Spleen (tissue), 11 donors: Measurements from ENCODE around the gene FOXL2NB. TPM values are rescaled to one million over a fixed set of nuclear protein-coding genes. Genes with fewer than 3 reads are reported as not detected.

Source experiments
- DNase-seq: peaks from one replicate; pipeline ENCODE4 v3.0.0-alpha.2; 2020
- H3K27ac ChIP-seq, 8 donors: fragments of 200-600 bp; sonication (generic) in 7 of 8; 1 replicate in 4 of 8; 2 replicates in 4 of 8; pipeline versions ENCODE4 v1.5.0 to v1.8.0; 2016 to 2021; ENCODE audit warnings: inconsistent platforms in 4 of 8, mild to moderate bottlenecking in 4 of 8, moderate library complexity in 1 of 8
- H3K27me3 ChIP-seq, 7 donors: fragments of 200-600 bp; sonication (generic) in 6 of 7; replicated peaks in 1 of 7; 1 replicate in 4 of 7; 2 replicates in 3 of 7; pipeline versions ENCODE4 v1.5.0 to v1.8.0; 2016 to 2021; ENCODE audit warnings: inconsistent platforms in 3 of 7, mild to moderate bottlenecking in 1 of 7
- H3K36me3 ChIP-seq, 6 donors: fragments of 200-600 bp; sonication (generic) in 5 of 6; 1 replicate in 4 of 6; 2 replicates in 2 of 6; pipeline versions ENCODE4 v1.5.0 to v1.8.0; 2016 to 2021; ENCODE audit warnings: inconsistent platforms in 2 of 6
- H3K4me1 ChIP-seq, 6 donors: fragments of 200-600 bp; sonication (generic) in 5 of 6; 1 replicate in 3 of 6; 2 replicates in 3 of 6; pipeline versions ENCODE4 v1.5.0 to v1.8.0; 2016 to 2021; ENCODE audit warnings: inconsistent platforms in 3 of 6
- H3K4me3 ChIP-seq, 8 donors: fragments of 200-600 bp; sonication (generic) in 7 of 8; 1 replicate in 4 of 8; 2 replicates in 4 of 8; pipeline versions ENCODE4 v1.5.0 to v1.8.0; 2016 to 2021; ENCODE audit warnings: inconsistent platforms in 4 of 8, mild to moderate bottlenecking in 4 of 8, moderate library complexity in 2 of 8
- H3K9me3 ChIP-seq, 8 donors: fragments of 200-600 bp; sonication (generic) in 7 of 8; 1 replicate in 4 of 8; 2 replicates in 4 of 8; pipeline versions ENCODE4 v1.5.0 to v1.8.0; 2016 to 2021; ENCODE audit warnings: inconsistent platforms in 4 of 8
- POLR2A ChIP-seq, 3 donors: fragments of 450-650 bp; IDR thresholded peaks; one replicate each; pipeline ENCODE4 v1.5.1; 2017; ENCODE audit warnings: antibody characterized with exemption in 3 of 3, mild to moderate bottlenecking in 1 of 3
- POLR2AphosphoS5 ChIP-seq, 3 donors: sonication (generic); formaldehyde crosslinking; IDR thresholded peaks; one replicate each; pipeline ENCODE4 v1.5.1; 2017; ENCODE audit warnings: antibody characterized with exemption in 3 of 3
- WGBS, 5 donors: extraction: QIAGEN DNeasy Blood & Tissue Kit in 3 of 5; methylation state at CpG; one replicate each; pipeline versions ENCODE4 v1.1.5 to v1.1.7; 2013 to 2018; 5-methylcytosine and 5-hydroxymethylcytosine counted together
- intact Hi-C: fragments of 100-400 bp; cut with DNase I; formaldehyde crosslinking; loops from one replicate; pipeline ENCODE4 v1.15.0; 2023; ENCODE audit warnings: low total_unique reads
- polyA plus RNA-seq, 3 donors: library from polyadenylated mRNA; stranded (reverse); fragments of 200-250 nt; gene quantifications; one replicate each; pipeline ENCODE4 v1.2.1, GENCODE V29; 2013
- total RNA-seq, 7 donors: library from RNA; depleted of rRNA in 3 of 7; stranded (reverse); fragments of >200 nt in 3 of 7; fragmentation: NEBNext Ultra II Directional in 4 of 7; extraction: Animal tissue kit (Norgen Biotek cat#: 25700) in 4 of 7; gene quantifications; one replicate each; pipeline versions ENCODE4 v1.1.0 to v1.2.1, GENCODE V29; 2016 to 2021
- TF ChIP-seq, protein P1 (sequence below), 11 experiments: fragments of 200-600 bp in 7 of 11; fragments of 450-650 bp in 4 of 11; sonication (generic) in 4 of 11; IDR thresholded peaks in 8 of 11; conservative IDR thresholded peaks in 3 of 11; 1 replicate in 7 of 11; 2 replicates in 4 of 11; pipeline versions ENCODE4 v1.4.0 to v1.8.0; 2016 to 2021; ENCODE audit warnings: antibody characterized with exemption in 11 of 11, inconsistent platforms in 4 of 11, mild to moderate bottlenecking in 1 of 11
- donor health status: healthy with polysubstance abuse.
- donor health status: DM: no; HTN: no; CAD: no; lungs with moderate emphysema.
- donor health status: DM: no; HTN: no; CAD: no.
- donor health status: Bipolar disorder and iron deficiency.
- donor health status: healthy.
- donor health status: DM: no; HTN: no; CAD: no.
- donor health status: DM: yes; HTN: yes; CAD: no.

The FOXL2NB gene
- total and polyA plus RNA-seq, 10 donors, result 0.04 TPM; not detected in 9

DNA sequence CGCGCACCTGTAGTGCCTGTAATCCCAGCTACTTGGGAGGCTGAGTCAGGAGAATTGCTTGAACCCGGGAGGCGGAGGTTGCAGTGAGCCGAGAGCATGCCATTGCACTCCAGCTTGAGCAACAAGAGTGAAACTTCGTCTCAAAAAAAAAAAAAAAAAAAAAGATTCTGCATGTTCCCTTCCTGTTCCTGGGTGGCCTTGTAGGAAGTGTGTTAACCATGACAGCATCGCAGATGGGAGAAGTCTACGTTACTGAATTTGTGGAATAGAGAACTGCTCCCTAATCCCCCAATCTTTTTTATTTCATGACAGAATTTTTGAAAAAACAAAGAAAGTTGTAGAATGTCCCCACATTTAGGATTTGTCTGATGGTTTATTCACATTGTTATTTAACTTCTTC is 45.5 kb upstream of the FOXL2NB start:
- 35 to 71% (median 59%) methylated on average over 8 of the region's 8 CpGs for WGBS, 5 donors
- Histone ChIP-seq H3K27ac (peak overlapping the region in 2 of 8 donors; percentile 34 to 42), H3K9me3 (no peaks in the 10 kb centered on the region), H3K27me3 (no peaks in the 10 kb centered on the region), H3K4me1 (peaks cover 0 to 17% (median 0%) of the 10 kb centered on the region in 6 donors), H3K4me3 (no peak overlapping the region), H3K36me3 (no peaks in the 10 kb centered on the region)
- no peak for TF ChIP-seq POLR2AphosphoS5 (IDR thresholded peaks at IDR 0.05)
- TF ChIP-seq, protein P1, sequence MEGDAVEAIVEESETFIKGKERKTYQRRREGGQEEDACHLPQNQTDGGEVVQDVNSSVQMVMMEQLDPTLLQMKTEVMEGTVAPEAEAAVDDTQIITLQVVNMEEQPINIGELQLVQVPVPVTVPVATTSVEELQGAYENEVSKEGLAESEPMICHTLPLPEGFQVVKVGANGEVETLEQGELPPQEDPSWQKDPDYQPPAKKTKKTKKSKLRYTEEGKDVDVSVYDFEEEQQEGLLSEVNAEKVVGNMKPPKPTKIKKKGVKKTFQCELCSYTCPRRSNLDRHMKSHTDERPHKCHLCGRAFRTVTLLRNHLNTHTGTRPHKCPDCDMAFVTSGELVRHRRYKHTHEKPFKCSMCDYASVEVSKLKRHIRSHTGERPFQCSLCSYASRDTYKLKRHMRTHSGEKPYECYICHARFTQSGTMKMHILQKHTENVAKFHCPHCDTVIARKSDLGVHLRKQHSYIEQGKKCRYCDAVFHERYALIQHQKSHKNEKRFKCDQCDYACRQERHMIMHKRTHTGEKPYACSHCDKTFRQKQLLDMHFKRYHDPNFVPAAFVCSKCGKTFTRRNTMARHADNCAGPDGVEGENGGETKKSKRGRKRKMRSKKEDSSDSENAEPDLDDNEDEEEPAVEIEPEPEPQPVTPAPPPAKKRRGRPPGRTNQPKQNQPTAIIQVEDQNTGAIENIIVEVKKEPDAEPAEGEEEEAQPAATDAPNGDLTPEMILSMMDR (IDR thresholded peaks at IDR 0.05 in 8 of 11, conservative IDR thresholded peaks at IDR 0.05 in 3 of 11), result no peak
- DNase-seq, result no peak
- intact Hi-C loops, result no loop called here

DNA sequence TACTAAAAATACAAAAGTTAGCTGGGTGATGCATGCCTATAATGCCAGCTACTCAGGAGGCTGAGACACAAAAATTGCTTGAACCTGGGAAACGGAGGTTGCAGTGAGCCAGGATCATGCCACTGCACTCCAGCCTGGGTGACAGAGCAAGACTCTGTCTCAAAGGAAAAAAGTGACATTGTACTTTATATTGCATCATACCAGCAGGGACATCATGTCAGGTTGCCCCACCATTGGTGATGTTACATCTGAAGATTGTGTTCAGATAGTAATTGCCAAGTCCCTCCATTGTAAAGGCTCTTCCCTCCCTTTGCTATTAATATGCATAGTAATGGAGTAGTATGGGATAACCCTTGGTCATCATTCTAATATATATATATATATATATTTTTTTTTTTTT is 44.8 kb upstream of the FOXL2NB start:
- no peak overlapping the region for H3K4me3 ChIP-seq
- intact Hi-C loops, result no loop called here

DNA sequence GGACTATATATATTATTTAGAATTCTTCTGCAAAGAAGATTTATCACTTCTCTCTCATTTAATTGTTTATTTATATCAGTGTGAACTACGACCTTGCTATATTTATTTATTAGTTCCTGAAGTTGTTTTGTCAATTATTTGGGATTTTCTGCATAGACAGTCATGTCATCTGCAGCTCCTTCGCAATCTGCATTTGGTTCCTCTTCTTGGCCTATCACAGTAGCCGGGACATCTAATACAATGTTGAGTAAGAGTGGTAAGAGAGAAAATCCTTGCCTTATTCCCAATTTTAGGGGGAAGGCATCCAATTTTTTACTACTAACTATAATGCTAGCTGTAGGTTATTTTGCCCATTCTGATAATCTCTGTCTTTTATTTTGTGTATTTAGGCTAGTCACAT is 39.5 kb upstream of the FOXL2NB start:
- no peaks in the 10 kb centered on the region for H3K9me3 ChIP-seq
- no peak for DNase-seq
- H3K27me3 ChIP-seq, result no peaks in the 10 kb centered on the region
- no peak overlapping the region for H3K4me3 ChIP-seq
- H3K36me3 ChIP-seq, result no peaks in the 10 kb centered on the region
- peak overlapping the region in 2 of 8 donors; percentile 50 to 60 for H3K27ac ChIP-seq
- 51 to 83% (median 77%) methylated on average over 3 of the region's 3 CpGs for WGBS, 5 donors
- peaks cover 0 to 5% (median 0%) of the 10 kb centered on the region in 6 donors for H3K4me1 ChIP-seq
- intact Hi-C loops, result no loop called here
- TF ChIP-seq POLR2A (IDR thresholded peaks at IDR 0.05) (no peak), POLR2AphosphoS5 (IDR thresholded peaks at IDR 0.05) (no peak)
- TF ChIP-seq, protein P1 (IDR thresholded peaks at IDR 0.05 in 8 of 11, conservative IDR thresholded peaks at IDR 0.05 in 3 of 11), result no peak

More for the DNA sequence above, 44.8 kb upstream of the FOXL2NB start:
- no peak for TF ChIP-seq POLR2AphosphoS5 (IDR thresholded peaks at IDR 0.05)
- TF ChIP-seq POLR2A (IDR thresholded peaks at IDR 0.05), result no peak
- TF ChIP-seq, protein P1 (IDR thresholded peaks at IDR 0.05 in 8 of 11, conservative IDR thresholded peaks at IDR 0.05 in 3 of 11), result no peak
- peaks cover 0 to 18% (median 0%) of the 10 kb centered on the region in 6 donors for H3K4me1 ChIP-seq
- peak overlapping the region in 2 of 8 donors; percentile 34 to 42 for H3K27ac ChIP-seq
- H3K27me3 ChIP-seq, result no peaks in the 10 kb centered on the region
- H3K9me3 ChIP-seq, result no peaks in the 10 kb centered on the region
- 52 to 96% (median 68%) methylated on average over 1 of the region's 1 CpG for WGBS, 5 donors
- no peaks in the 10 kb centered on the region for H3K36me3 ChIP-seq
- DNase-seq, result no peak

DNA sequence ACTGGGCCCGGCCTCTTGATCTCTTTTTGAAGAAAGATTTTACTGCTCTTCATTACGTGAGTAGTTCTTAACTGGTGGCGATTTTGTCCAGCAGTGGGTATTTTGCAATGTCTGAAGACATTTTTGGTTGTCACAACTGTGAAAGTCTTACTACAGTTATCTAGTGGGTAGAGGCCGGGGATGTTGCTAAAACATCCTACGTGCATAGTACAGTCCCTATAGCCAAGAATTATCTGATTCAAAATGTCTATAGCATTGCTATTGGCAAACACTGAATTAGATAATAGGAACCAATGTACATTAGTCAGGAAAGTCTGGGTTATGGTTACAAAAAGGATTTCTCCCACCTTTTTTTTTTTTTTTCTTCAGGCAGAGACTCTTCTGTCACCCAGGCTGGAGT is 38.2 kb upstream of the FOXL2NB start:
- 53 to 93% (median 75%) methylated on average over 5 of the region's 5 CpGs for WGBS, 5 donors
- H3K27me3 ChIP-seq, result no peaks in the 10 kb centered on the region
- TF ChIP-seq, protein P1 (IDR thresholded peaks at IDR 0.05 in 8 of 11, conservative IDR thresholded peaks at IDR 0.05 in 3 of 11), result no peak
- no peak for TF ChIP-seq POLR2A (IDR thresholded peaks at IDR 0.05)
- no peak for TF ChIP-seq POLR2AphosphoS5 (IDR thresholded peaks at IDR 0.05)
- no peaks in the 10 kb centered on the region for H3K36me3 ChIP-seq
- DNase-seq, result no peak
- intact Hi-C loops, result no loop called here
- no peak overlapping the region for H3K4me3 ChIP-seq
- H3K27ac ChIP-seq, result peak overlapping the region in 6 of 8 donors; percentile 27 to 66 (median 46)
- no peaks in the 10 kb centered on the region for H3K9me3 ChIP-seq
- peaks cover 0 to 5% (median 0%) of the 10 kb centered on the region in 6 donors for H3K4me1 ChIP-seq
